ENCODE results near the gene SAMD10. TPM values are rescaled to one million over a fixed set of nuclear protein-coding genes. Genes with fewer than 3 reads are reported as not detected.

The SAMD10 gene
- total RNA-seq, result 1 to 10 TPM; 2.3 to 6.4 TPM
- polyA plus RNA-seq, result 1 to 10 TPM; 4.7 to 6.8 TPM
- long read RNA-seq, donor 1, partial matches to known transcripts, result 0 of 2 reads
- long read RNA-seq, donor 1, other reads (novel, unspliced or antisense), result 0 of 2 reads
- long read RNA-seq, donor 2, result 0 reads
- long read RNA-seq, donor 3, partial matches to known transcripts, result 0 of 2 reads
- long read RNA-seq, donor 3, other reads (novel, unspliced or antisense), result 0 of 2 reads
- long read RNA-seq, donor 4, result 0 reads
- long read RNA-seq, donor 5, partial matches to known transcripts, result 207 of 210 reads
- long read RNA-seq, donor 5, other reads (novel, unspliced or antisense), result 0 of 210 reads

- TF ChIP-seq CTCF (IDR thresholded peaks at IDR 0.05; ENCODE audit: control extremely low read depth, extremely low read depth), result no peak
- Histone ChIP-seq H3K4me1 (ENCODE audit: control insufficient read depth in 5 of 5, insufficient read depth in 5 of 5, low read length in 5 of 5) (peaks cover 5 to 29% (median 13%) of the 10 kb centered on the region in 5 donors), H3K36me3 (ENCODE audit: control insufficient read depth in 4 of 4, insufficient read depth in 4 of 4, low read length in 4 of 4) (peaks cover 4 to 9% (median 6%) of the 10 kb centered on the region in 4 donors), H3K9me3 (ENCODE audit: control insufficient read depth in 4 of 4, insufficient read depth in 3 of 4, low read length in 3 of 4) (no peaks in the 10 kb centered on the region), H3K27me3 (ENCODE audit: control insufficient read depth in 3 of 3, insufficient read depth in 3 of 3, low read length in 2 of 3) (peaks cover 0 to 4% (median 4%) of the 10 kb centered on the region in 3 donors), H3K4me3 (peak within 1 kb of the TSS; percentile 34), H3K27ac (ENCODE audit: low read depth in 1 of 2, low read length in 1 of 2) (peak within 1 kb of the TSS; percentile 82 to 83), H3K9ac (ENCODE audit: insufficient read depth in 1 of 2, low read length in 2 of 2) (no peak within 1 kb of the TSS)
- DNase-seq (peak; percentile 87 to 90 (median 88)), ATAC-seq (ENCODE audit: insufficient read depth, low FRiP score) (no peak)
- WGBS, 2 donors, result 2% methylated on average over 42 to 52 of the region's 52 CpGs
These were observed at the start of gene SAMD10 for GRCh38 chr20:63979557-63980316. Gene SAMD10 (minus strand): TSS chr20:63979642. CDS start chr20:63979467, 175 bp downstream.

- DNase-seq (no peak), ATAC-seq (ENCODE audit: insufficient read depth, low FRiP score) (no peak)
- no peak overlapping the region for H3K4me3 ChIP-seq
- no peaks in the 10 kb centered on the region for H3K4me1 ChIP-seq (ENCODE audit: control insufficient read depth in 5 of 5, insufficient read depth in 5 of 5, low read length in 5 of 5)
- 95 to 96% methylated on average over 24 of the region's 24 CpGs for WGBS, 2 donors
- no peaks in the 10 kb centered on the region for H3K27me3 ChIP-seq (ENCODE audit: control insufficient read depth in 3 of 3, insufficient read depth in 3 of 3, low read length in 2 of 3)
- no peak for TF ChIP-seq CTCF (IDR thresholded peaks at IDR 0.05; ENCODE audit: control extremely low read depth, extremely low read depth)
- H3K36me3 ChIP-seq (ENCODE audit: control insufficient read depth in 4 of 4, insufficient read depth in 4 of 4, low read length in 4 of 4), result peaks cover 29 to 84% (median 44%) of the 10 kb centered on the region in 4 donors
- no peak overlapping the region for H3K9ac ChIP-seq (ENCODE audit: insufficient read depth in 1 of 2, low read length in 2 of 2)
- H3K27ac ChIP-seq (ENCODE audit: low read depth in 1 of 2, low read length in 1 of 2), result no peak overlapping the region
- no peaks in the 10 kb centered on the region for H3K9me3 ChIP-seq (ENCODE audit: control insufficient read depth in 4 of 4, insufficient read depth in 3 of 4, low read length in 3 of 4)
These were observed 48.7 kb upstream of the SAMD10 start for GRCh38 chr20:64027981-64028685.

- Histone ChIP-seq H3K4me1 (ENCODE audit: control insufficient read depth in 5 of 5, insufficient read depth in 5 of 5, low read length in 5 of 5) (no peaks in the 10 kb centered on the region), H3K36me3 (ENCODE audit: control insufficient read depth in 4 of 4, insufficient read depth in 4 of 4, low read length in 4 of 4) (peaks cover 33 to 80% (median 44%) of the 10 kb centered on the region in 4 donors), H3K4me3 (no peak overlapping the region), H3K27me3 (ENCODE audit: control insufficient read depth in 3 of 3, insufficient read depth in 3 of 3, low read length in 2 of 3) (no peaks in the 10 kb centered on the region), H3K27ac (ENCODE audit: low read depth in 1 of 2, low read length in 1 of 2) (no peak overlapping the region), H3K9me3 (ENCODE audit: control insufficient read depth in 4 of 4, insufficient read depth in 3 of 4, low read length in 3 of 4) (peaks cover 0 to 2% (median 0%) of the 10 kb centered on the region in 4 donors), H3K9ac (ENCODE audit: insufficient read depth in 1 of 2, low read length in 2 of 2) (no peak overlapping the region)
- no peak for DNase-seq
- no peak for TF ChIP-seq CTCF (IDR thresholded peaks at IDR 0.05; ENCODE audit: control extremely low read depth, extremely low read depth)
- no peak for ATAC-seq (ENCODE audit: insufficient read depth, low FRiP score)
- 95 to 96% methylated on average over 29 of the region's 29 CpGs for WGBS, 2 donors
These were observed 46.5 kb upstream of the SAMD10 start for GRCh38 chr20:64025826-64026412.

Data from lung (tissue), 16 donors.